Measurements from ENCODE around the gene ARHGAP24.
"Not testable (repeated sequence)": the region's sequence is repeated elsewhere in the genome, so short reads cannot be mapped to it uniquely, and the experiment has no call there.

DNA sequence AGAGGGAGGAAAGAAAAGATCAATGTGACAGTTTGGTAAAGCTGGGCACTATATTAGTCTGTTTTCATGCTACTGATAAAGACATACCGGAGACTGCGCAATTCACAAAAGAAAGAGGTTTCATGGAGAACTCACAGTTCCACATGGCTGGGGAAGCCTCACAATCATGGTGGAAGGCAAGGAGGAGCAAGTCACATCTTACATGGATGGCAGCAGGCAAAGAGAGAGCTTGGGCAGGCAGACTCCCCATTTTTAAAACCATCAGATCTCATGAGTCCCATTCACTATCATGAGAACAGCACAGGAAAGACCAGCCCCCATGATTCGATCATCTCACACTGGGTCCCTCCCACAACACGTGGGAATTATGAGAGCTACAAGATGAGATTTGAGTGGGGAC lies 490.1 kb downstream of the ARHGAP24 start:
- TF ChIP-seq RAD21 (conservative IDR thresholded peaks at IDR 0.05 in 1 of 2, IDR thresholded peaks at IDR 0.05 in 1 of 2); HEYL (CRISPR knock-in tag; IDR thresholded peaks at IDR 0.05); MAFK (IDR thresholded peaks at IDR 0.05; ENCODE audit: partially characterized antibody); BHLHE40 (IDR thresholded peaks at IDR 0.05; ENCODE audit: low read depth, low read length); RFX5 (IDR thresholded peaks at IDR 0.05): not testable (repeated sequence)
- TF ChIP-seq, protein P1, sequence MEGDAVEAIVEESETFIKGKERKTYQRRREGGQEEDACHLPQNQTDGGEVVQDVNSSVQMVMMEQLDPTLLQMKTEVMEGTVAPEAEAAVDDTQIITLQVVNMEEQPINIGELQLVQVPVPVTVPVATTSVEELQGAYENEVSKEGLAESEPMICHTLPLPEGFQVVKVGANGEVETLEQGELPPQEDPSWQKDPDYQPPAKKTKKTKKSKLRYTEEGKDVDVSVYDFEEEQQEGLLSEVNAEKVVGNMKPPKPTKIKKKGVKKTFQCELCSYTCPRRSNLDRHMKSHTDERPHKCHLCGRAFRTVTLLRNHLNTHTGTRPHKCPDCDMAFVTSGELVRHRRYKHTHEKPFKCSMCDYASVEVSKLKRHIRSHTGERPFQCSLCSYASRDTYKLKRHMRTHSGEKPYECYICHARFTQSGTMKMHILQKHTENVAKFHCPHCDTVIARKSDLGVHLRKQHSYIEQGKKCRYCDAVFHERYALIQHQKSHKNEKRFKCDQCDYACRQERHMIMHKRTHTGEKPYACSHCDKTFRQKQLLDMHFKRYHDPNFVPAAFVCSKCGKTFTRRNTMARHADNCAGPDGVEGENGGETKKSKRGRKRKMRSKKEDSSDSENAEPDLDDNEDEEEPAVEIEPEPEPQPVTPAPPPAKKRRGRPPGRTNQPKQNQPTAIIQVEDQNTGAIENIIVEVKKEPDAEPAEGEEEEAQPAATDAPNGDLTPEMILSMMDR (IDR thresholded peaks at IDR 0.05), result not testable (repeated sequence)
- TF ChIP-seq, protein P2, sequence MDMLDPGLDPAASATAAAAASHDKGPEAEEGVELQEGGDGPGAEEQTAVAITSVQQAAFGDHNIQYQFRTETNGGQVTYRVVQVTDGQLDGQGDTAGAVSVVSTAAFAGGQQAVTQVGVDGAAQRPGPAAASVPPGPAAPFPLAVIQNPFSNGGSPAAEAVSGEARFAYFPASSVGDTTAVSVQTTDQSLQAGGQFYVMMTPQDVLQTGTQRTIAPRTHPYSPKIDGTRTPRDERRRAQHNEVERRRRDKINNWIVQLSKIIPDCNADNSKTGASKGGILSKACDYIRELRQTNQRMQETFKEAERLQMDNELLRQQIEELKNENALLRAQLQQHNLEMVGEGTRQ (IDR thresholded peaks at IDR 0.05), result not testable (repeated sequence)

Data from A549 (cell line).